HCEC 1CT (cell line): ENCODE results near the gene ZNF407.

Source experiments
- DNase-seq: peaks from one replicate; pipeline ENCODE4 v3.0.0-alpha.2; 2017

The ZNF407 gene

GRCh38 chr18:74836296-74837139, 238.8 kb downstream of the ZNF407 start:
- DNase-seq: peak; percentile 9

- peak; percentile 85 for DNase-seq
These were observed 243.0 kb downstream of the ZNF407 start for GRCh38 chr18:74840492-74841167.

DNA sequence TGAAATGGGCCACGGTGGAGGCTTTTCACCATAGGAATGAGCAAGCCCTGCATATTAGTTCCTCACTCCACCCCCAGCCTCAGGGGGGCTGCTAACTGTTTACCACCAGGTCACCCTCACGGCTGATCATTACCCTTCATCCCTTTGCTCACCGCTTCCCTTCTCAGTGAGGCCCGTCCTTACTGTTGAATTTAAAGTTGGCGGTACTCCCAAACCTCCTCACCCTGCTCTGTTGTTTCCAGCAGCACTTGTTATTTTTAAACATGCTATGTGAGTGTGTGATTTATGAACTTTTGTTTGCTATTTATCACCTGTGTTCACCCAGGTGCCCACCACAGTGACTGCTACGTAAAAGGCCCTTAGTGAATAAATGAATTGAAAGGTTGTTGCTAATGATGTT, 243.6 kb downstream of the ZNF407 start:
- DNase-seq: no peak

GRCh38 chr18:74849301-74849700, 251.6 kb downstream of the ZNF407 start:
- DNase-seq: no peak

GRCh38 chr18:74856434-74856833, 258.8 kb downstream of the ZNF407 start:
- DNase-seq: no peak

DNA sequence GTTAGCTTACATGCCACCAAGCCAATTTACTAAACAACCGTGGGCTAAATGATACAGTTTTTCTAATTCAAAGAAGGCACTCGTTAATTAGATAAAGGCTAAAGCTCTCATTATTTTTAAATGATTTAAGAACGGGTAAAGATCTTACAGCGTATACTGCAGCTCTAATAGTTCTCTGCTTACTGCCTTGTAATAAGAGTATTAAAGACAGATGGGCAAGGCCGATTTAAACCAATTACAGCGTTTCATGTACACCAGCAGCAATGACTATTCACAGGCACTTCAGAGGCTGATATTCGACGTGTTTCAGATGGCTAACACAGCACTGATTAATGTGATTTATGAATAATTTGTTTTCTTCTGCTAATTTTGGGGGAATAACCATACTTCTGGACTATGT, 259.3 kb downstream of the ZNF407 start:
- no peak for DNase-seq

DNA sequence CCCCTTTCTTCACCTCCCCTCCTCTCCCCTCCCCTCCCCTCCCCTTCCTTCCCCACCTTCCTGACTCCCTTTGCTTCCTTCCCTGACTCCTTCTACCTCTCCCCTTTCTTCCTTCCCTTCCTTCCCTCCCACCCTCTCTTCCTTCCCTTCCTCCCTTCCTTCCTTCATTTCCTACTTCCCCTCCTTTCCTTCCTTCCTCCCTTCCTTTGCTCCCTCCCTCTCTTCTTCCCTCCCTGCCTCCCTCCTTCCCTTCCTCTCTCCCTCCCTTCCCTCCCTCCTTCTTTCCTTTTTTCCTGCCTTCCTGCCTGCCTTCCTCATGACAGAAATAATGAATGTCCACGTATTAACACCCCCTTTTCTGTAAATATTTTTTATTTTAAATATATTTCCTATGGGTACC, 260.2 kb downstream of the ZNF407 start:
- no peak for DNase-seq

DNA sequence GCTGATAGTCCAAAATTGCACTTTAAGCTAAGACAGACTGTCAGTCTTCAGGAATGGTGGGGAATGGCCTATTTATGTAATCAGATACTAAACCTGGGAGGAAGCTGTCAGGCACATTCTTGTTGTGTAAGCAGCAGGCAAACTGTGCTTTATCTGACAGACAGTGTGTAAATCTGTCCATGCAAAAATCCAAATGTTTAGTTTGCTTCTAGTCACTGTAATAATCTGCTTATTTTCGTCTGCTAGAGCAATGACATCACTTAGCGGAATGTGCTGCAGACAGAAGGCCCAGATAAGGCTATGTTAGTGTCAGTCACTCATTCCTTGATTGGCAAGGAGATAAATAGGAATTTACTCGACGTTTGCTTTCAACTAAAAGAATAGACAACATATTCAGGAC, 263.5 kb downstream of the ZNF407 start:
- no peak for DNase-seq

DNA sequence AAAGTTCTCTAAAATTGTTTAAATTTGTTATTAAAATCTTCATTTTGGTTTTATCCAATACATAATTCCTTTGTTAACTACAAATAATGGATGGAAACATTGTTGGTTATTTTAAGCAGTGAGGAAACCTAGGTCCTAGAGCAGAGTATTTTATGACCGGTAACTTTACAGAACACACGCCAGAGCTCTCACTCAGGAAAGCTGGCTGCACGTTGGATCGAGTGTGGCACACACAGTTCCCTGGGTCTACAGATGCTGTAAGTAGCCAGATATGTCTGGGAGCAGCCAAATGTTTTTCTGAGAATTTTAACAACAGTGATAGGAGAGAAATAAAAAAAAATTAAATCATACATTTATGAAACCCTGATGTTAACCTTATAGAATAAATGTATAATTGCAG, 264.4 kb downstream of the ZNF407 start:
- DNase-seq: no peak

GRCh38 chr18:74866577-74866976, 268.9 kb downstream of the ZNF407 start:
- no peak for DNase-seq

DNA sequence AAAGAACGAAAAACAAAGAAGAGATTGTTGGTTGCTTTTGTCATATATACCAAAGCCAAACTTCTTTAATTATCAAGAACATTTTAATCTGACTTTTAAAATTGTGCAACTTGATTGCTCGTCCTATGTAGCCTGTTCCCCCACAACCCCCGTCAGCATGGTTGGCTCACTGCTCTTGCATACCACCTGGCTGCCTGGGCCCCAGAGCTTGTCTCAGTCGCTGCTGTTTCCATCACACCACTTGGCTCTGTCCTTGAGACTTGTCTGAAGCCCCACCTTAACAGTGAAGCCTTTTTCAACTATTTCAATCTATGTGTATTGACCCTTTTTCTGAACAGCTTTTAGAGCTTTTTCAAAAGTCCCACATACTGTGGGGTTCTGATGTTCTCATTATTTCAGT, 270.8 kb downstream of the ZNF407 start:
- DNase-seq: no peak

DNA sequence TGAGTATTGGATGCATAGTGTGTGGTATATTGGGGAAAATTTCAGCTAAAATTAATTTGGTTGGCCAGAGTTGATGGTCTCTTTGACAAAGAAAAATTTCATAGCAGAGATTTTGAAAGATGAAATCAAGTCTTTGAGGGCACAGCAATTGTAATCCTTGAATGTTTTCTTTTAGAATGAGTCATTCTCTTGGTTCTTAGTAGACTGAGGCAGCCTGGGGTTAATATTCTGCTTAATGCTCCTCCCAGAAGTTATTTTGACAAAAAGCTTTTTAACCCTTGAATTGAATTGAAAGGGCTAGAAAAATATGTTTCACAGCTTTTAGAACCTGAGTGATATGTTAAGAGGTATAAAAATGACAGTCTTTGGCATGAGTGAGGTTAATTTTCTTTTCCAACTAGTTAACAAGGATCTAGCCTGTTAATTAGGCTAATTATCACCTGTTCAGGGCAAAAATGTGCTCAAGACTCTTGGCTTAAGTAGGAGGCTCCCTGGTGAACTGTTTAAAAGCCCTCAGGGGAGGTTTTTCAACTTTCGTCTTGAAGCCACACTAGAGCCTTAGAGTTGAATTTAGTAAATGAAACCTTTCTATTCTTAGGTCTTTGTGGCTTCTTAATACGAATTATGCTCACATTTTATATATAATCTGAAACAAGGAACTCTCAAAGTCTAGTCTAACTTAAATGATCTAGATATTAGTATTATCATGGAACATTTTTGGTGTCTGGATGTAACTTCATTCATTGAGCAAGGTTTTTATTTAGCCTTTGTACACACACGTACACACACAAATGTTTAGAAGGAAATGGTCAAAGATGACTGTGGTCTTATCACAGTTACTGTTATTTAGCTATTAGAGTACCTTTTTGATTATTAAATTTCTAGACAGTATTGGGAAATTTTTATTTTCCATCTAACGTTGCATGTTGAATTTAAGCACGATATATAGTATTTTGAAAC, 272.5 kb downstream of the ZNF407 start:
- no peak for DNase-seq

DNA sequence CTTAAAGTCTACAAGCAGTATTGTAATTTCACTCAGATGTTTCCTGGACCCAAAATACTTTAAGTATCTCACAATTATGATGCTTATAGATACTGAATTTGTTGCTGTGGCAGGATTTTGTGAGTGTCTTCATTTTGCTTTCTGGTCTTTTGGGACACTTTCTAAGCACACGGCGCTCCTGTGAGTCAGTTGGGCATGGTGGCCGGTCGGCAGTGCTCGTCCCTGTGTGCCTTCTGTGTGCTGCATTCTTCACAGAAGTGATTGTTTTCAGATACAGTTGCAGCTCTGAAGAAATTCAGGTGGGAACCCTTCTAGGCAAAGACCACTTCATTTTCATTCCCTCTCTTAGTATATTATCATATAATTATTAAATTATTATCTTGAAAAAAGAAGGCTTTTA, 273.3 kb downstream of the ZNF407 start:
- no peak for DNase-seq

GRCh38 chr18:74873629-74874028, 276.0 kb downstream of the ZNF407 start:
- DNase-seq: no peak

DNA sequence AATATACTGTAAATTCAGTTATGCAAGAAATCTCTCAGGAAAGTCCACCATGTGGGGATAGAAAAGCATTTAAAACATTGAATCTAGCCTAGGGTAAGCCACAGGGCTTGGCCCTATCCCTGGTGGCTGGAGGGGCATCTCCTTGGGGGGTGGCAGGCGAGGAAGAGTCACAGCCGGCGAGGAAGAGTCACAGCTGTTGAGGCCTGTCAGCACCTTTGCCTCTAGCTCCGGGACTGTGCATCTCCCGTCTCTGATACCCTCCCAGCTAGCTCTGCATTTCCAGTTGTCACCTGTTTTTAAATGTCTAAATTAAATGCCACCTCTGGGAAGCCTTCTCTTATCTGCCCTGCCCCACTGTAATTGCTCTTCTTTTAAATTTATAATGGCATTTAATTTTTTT, 276.7 kb downstream of the ZNF407 start:
- no peak for DNase-seq

- DNase-seq: no peak
These were observed 279.1 kb downstream of the ZNF407 start for GRCh38 chr18:74876630-74877243.

- no peak for DNase-seq
These were observed 280.6 kb downstream of the ZNF407 start for GRCh38 chr18:74878267-74878666.

- DNase-seq: no peak
These were observed 283.1 kb downstream of the ZNF407 start for GRCh38 chr18:74880706-74881278.

GRCh38 chr18:74892066-74892627, 294.5 kb downstream of the ZNF407 start:
- DNase-seq: no peak

GRCh38 chr18:74895686-74896085, 298.0 kb downstream of the ZNF407 start:
- DNase-seq: no peak

GRCh38 chr18:74896390-74896991, 298.8 kb downstream of the ZNF407 start:
- DNase-seq: no peak
